Spinal cord (tissue), 10 donors: Measurements from ENCODE around the gene KIF13A. TPM values are rescaled to one million over a fixed set of nuclear protein-coding genes. Genes with fewer than 3 reads are reported as not detected.

ENCODE experiments used
- DNase-seq, 6 donors: peaks; one replicate each; pipeline versions ENCODE4 v3.0.0 to v3.0.0-alpha.2; 2013 to 2015; ENCODE audit warnings: low spot score in 6 of 6, low read depth in 4 of 6
- H3K27ac ChIP-seq: one replicate; pipeline ENCODE4 v1.5.1; 2013; ENCODE audit warnings: low read depth, low read length, control low read depth
- H3K27me3 ChIP-seq: one replicate; pipeline ENCODE4 v1.6.1; 2013; ENCODE audit warnings: low read length; ENCODE audit not compliant: control insufficient read depth, insufficient read depth
- H3K36me3 ChIP-seq: one replicate; pipeline ENCODE4 v1.6.1; 2013; ENCODE audit warnings: low read length; ENCODE audit not compliant: control insufficient read depth, insufficient read depth
- H3K4me1 ChIP-seq: one replicate; pipeline ENCODE4 v1.6.1; 2013; ENCODE audit warnings: low read length; ENCODE audit not compliant: control insufficient read depth, insufficient read depth
- H3K4me3 ChIP-seq: one replicate; pipeline ENCODE4 v1.5.1; 2013; ENCODE audit warnings: low read depth, low read length, control low read depth
- H3K9me3 ChIP-seq: one replicate; pipeline ENCODE4 v1.6.1; 2013; ENCODE audit warnings: low read length; ENCODE audit not compliant: control insufficient read depth, insufficient read depth
- WGBS: methylation state at CpG from one replicate; pipeline ENCODE4 v1.1.5; 2013; ENCODE audit warnings: missing lambda C conversion rate; ENCODE audit not compliant: insufficient coverage; 5-methylcytosine and 5-hydroxymethylcytosine counted together
- polyA plus RNA-seq, 2 donors: library from polyadenylated mRNA; unstranded; fragments of 120-200 nt; gene quantifications; one replicate each; pipeline ENCODE4 v1.2.1, GENCODE V29; 2013; ENCODE audit not compliant: insufficient read length in 2 of 2
- total RNA-seq, 2 donors: library from RNA; depleted of rRNA in 1 of 2; stranded (reverse); fragments of 120-200 nt in 1 of 2; fragments of >200 nt in 1 of 2; gene quantifications; one replicate each; pipeline versions ENCODE4 v1.2.3 to v1.2.4, GENCODE V29; 2013 to 2014
- donor health status: healthy.

The KIF13A gene
- total and polyA plus RNA-seq, 4 donors = 30.5 to 50.8 (median 41.2) TPM

GRCh38 chr6:17972074-17972952 is 15.1 kb downstream of the KIF13A start:
- H3K27ac ChIP-seq = no peak overlapping the region

GRCh38 chr6:17971128-17972073 is 16.0 kb downstream of the KIF13A start:
- Histone ChIP-seq H3K4me1 (no peaks in the 10 kb centered on the region), H3K36me3 (peaks cover 3% of the 10 kb centered on the region), H3K9me3 (no peaks in the 10 kb centered on the region), H3K4me3 (no peak overlapping the region), H3K27ac (no peak overlapping the region), H3K27me3 (no peaks in the 10 kb centered on the region)
- DNase-seq = no peak
- WGBS = no CpG with 5 or more reads among the region's 7 CpGs

More at GRCh38 chr6:17972074-17972952, 15.1 kb downstream of the KIF13A start:
- peaks cover 3% of the 10 kb centered on the region for H3K36me3 ChIP-seq
- no peaks in the 10 kb centered on the region for H3K9me3 ChIP-seq
- no peak for DNase-seq
- WGBS = 62% methylated on average over 3 of the region's 7 CpGs
- H3K4me1 ChIP-seq = no peaks in the 10 kb centered on the region
- no peaks in the 10 kb centered on the region for H3K27me3 ChIP-seq
- no peak overlapping the region for H3K4me3 ChIP-seq

DNA sequence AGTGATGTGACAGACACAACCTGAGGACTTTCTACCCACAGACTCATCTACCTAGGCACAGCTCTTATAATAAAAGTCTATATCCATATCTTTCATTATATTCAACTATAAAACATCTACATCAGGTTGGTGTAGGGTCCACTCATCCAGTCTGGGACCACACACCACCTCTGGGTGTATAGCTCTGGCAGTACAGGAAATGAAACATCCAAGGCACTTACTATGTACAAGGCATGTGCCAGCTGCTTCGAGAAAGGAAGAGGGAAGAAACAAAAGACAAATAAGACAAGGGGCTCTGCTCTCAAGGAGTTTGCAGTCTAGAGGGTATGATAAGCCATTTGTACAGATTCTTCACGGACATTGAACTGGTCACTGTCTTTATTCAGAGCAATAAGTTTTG is 18.6 kb downstream of the KIF13A start:
- no peaks in the 10 kb centered on the region for H3K36me3 ChIP-seq
- no peaks in the 10 kb centered on the region for H3K9me3 ChIP-seq
- H3K4me1 ChIP-seq = no peaks in the 10 kb centered on the region
- no peak overlapping the region for H3K27ac ChIP-seq
- H3K4me3 ChIP-seq = no peak overlapping the region
- no peak for DNase-seq
- no peaks in the 10 kb centered on the region for H3K27me3 ChIP-seq
- 83% methylated on average over 1 of the region's 2 CpGs for WGBS

GRCh38 chr6:17967668-17968518 is 19.5 kb downstream of the KIF13A start:
- H3K27me3 ChIP-seq = no peaks in the 10 kb centered on the region
- H3K9me3 ChIP-seq = no peaks in the 10 kb centered on the region
- no peak overlapping the region for H3K4me3 ChIP-seq
- 64% methylated on average over 3 of the region's 5 CpGs for WGBS
- H3K27ac ChIP-seq = no peak overlapping the region
- H3K36me3 ChIP-seq = no peaks in the 10 kb centered on the region
- no peak for DNase-seq
- H3K4me1 ChIP-seq = no peaks in the 10 kb centered on the region

DNA sequence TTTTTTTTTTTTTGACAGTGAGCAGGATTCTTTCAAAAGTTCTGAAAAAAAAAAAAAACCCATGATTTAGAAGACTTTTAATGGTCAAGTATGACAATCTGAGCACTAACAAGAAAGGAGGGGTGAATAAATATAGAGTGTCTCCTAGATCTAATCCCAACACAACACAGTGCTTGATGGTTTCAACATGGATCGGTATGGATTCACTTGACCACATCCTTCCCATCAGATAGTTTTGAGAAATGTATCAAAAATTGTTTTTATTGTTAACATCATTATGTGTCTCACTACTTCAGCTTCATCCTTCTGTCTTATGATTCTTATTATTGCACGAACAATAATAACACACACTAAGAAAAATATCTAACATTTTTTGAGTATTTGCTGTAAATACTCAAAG is 21.0 kb downstream of the KIF13A start:
- Histone ChIP-seq H3K27me3 (no peaks in the 10 kb centered on the region), H3K27ac (no peak overlapping the region), H3K4me3 (no peak overlapping the region), H3K4me1 (no peaks in the 10 kb centered on the region), H3K9me3 (no peaks in the 10 kb centered on the region), H3K36me3 (no peaks in the 10 kb centered on the region)
- no CpG with 5 or more reads among the region's 2 CpGs for WGBS
- no peak for DNase-seq

DNA sequence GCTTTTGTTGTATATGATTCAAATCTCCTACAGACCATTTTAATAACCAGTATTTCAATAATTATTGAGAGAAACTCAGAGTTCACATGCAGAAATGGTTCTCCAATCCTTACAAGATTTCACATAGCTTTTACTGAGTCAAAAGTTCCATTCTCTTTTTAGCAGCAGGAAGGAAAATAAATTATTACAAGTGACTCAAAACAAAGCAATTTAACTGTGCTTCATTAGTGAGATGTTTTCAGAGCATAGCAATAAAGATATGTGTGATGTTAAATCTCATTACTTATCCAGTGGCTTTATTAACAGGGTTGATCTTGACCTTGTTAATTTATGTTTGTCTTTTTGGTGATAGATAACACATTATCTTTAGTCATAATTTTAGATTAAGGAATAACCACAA is 22.0 kb downstream of the KIF13A start:
- Histone ChIP-seq H3K36me3 (no peaks in the 10 kb centered on the region), H3K27ac (no peak overlapping the region), H3K27me3 (no peaks in the 10 kb centered on the region), H3K4me1 (no peaks in the 10 kb centered on the region), H3K4me3 (no peak overlapping the region), H3K9me3 (no peaks in the 10 kb centered on the region)
- DNase-seq = no peak

GRCh38 chr6:17964633-17965032 is 22.8 kb downstream of the KIF13A start:
- WGBS = 94% methylated on average over 2 of the region's 8 CpGs

GRCh38 chr6:17962436-17963031 is 24.9 kb downstream of the KIF13A start:
- Histone ChIP-seq H3K36me3 (no peaks in the 10 kb centered on the region), H3K9me3 (no peaks in the 10 kb centered on the region), H3K27me3 (no peaks in the 10 kb centered on the region), H3K27ac (no peak overlapping the region), H3K4me1 (no peaks in the 10 kb centered on the region), H3K4me3 (no peak overlapping the region)
- WGBS = 85% methylated on average over 5 of the region's 6 CpGs
- no peak for DNase-seq

More at GRCh38 chr6:17964633-17965032, 22.8 kb downstream of the KIF13A start:
- no peaks in the 10 kb centered on the region for H3K27me3 ChIP-seq
- no peak for DNase-seq
- H3K9me3 ChIP-seq = no peaks in the 10 kb centered on the region
- no peaks in the 10 kb centered on the region for H3K36me3 ChIP-seq
- no peak overlapping the region for H3K27ac ChIP-seq
- no peaks in the 10 kb centered on the region for H3K4me1 ChIP-seq
- H3K4me3 ChIP-seq = no peak overlapping the region

DNA sequence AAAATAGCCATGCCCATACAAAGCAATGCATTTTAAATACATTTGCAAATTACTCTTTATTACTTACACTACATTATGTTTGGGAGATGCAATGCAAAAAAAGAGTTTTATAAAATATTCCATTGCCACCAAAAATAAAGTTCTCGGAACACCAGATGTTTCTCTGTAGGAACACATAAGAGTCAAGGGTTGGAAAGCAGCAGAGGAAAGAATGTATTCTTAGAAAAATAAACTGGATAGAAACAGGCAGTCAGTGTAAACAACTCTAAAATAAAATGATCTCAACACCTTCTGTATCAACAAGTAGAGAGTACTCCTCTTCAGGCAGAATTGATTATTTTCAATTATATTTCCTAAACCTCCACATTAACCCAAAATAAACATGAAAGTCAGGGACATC is 28.1 kb downstream of the KIF13A start:
- no peak overlapping the region for H3K27ac ChIP-seq
- no peaks in the 10 kb centered on the region for H3K4me1 ChIP-seq
- H3K27me3 ChIP-seq = no peaks in the 10 kb centered on the region
- no peak overlapping the region for H3K4me3 ChIP-seq
- no peaks in the 10 kb centered on the region for H3K9me3 ChIP-seq
- no CpG with 5 or more reads among the region's 1 CpG for WGBS
- H3K36me3 ChIP-seq = no peaks in the 10 kb centered on the region
- no peak for DNase-seq
